ENCODE measurements around the gene CHPF2. TPM values are rescaled to one million over a fixed set of nuclear protein-coding genes. Genes with fewer than 3 reads are reported as not detected.

The CHPF2 gene
- total RNA-seq, 1 experiment from 2014 or later, result 19.5 TPM

- ATAC-seq, result no peak
- no peak for DNase-seq (ENCODE audit: low read depth, low spot score)
- intact Hi-C loops (cut with micrococcal nuclease), result no loop called here
- H3K9me2 ChIP-seq (ENCODE audit: insufficient read depth), result no peaks in the 10 kb centered on the region
- H3K9me3 ChIP-seq (ENCODE audit: control insufficient read depth in 1 of 2, insufficient read depth in 1 of 2, low read depth in 1 of 2, low read length in 2 of 2), result no peaks in the 10 kb centered on the region
- no peak overlapping the region for H2AFZ ChIP-seq (ENCODE audit: low read depth, low read length, poor library complexity, severe bottlenecking)
- no peaks in the 10 kb centered on the region for H3K4me1 ChIP-seq (ENCODE audit: control insufficient read depth in 1 of 2, insufficient read depth in 2 of 2, low read length in 2 of 2)
- TF ChIP-seq JUND (IDR thresholded peaks at IDR 0.05), result no peak
- no peak for TF ChIP-seq CBX3 (IDR thresholded peaks at IDR 0.05; ENCODE audit: low read depth)
- TF ChIP-seq POLR2A (IDR thresholded peaks at IDR 0.05; ENCODE audit: borderline replicate concordance, extremely low read depth, insufficient read depth, insufficient read length), result no peak
- TF ChIP-seq ELF1 (IDR thresholded peaks at IDR 0.05; ENCODE audit: borderline replicate concordance, low read depth), result no peak
- TF ChIP-seq EGR1 (IDR thresholded peaks at IDR 0.05; ENCODE audit: low read depth), result no peak
- no peak for TF ChIP-seq ZFX (IDR thresholded peaks at IDR 0.05)
- no peak for TF ChIP-seq ZNF274 (IDR thresholded peaks at IDR 0.05; ENCODE audit: low read depth, low read length)
- no peak for TF ChIP-seq CEBPB (IDR thresholded peaks at IDR 0.05; ENCODE audit: low read depth)
- H4K20me1 ChIP-seq (ENCODE audit: insufficient read depth), result no peaks in the 10 kb centered on the region
- H3K9ac ChIP-seq (ENCODE audit: low read length), result no peak overlapping the region
- H3K79me2 ChIP-seq (ENCODE audit: insufficient read depth, low read length), result no peaks in the 10 kb centered on the region
- H3K27ac ChIP-seq (ENCODE audit: low read depth, low read length), result no peak overlapping the region
- H3K36me3 ChIP-seq (ENCODE audit: control insufficient read depth in 1 of 2, insufficient read depth in 2 of 2, low read length in 2 of 2), result no peaks in the 10 kb centered on the region
- RAD21 ChIA-PET (ENCODE audit: low non-redundant PET in 1 of 2, low total read pairs in 2 of 2, uncharacterized antibody in 2 of 2, unreplicated experiment in 2 of 2), result no interaction called here
- POLR2A ChIA-PET, result interaction anchor here (0.7 kb wide), 1 partner anchor 13 kb away, joined by 3 read pairs; no protein-coding TSS in a partner anchor
- CTCF ChIA-PET, result no interaction called here
- no peak overlapping the region for H3K4me3 ChIP-seq (replicated peaks in 1 of 2; ENCODE audit: low read depth in 1 of 2, low read length in 2 of 2)
- no peaks in the 10 kb centered on the region for H3K27me3 ChIP-seq (ENCODE audit: insufficient read depth, low read length)
- no peak overlapping the region for H3K4me2 ChIP-seq (ENCODE audit: low read length)
- no TSS peak for BruUV-seq (replicated peaks)
Measured at GRCh38 chr7:151187409-151188251, 44.7 kb upstream of the CHPF2 start.

DNA sequence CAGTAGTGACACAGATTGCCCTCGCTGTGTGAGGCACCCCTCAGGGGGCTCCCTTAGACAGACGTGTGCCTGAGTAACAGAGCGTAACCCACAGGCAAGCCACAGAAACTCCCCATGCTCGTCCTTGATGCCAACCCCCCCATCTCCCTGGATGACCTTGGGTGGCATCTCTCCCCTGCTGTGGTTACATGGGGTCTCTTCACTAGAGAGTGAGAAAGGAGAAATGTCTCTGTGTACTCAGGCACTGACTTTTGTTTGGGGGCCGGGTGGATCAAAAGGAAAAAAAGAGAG is 44.1 kb upstream of the CHPF2 start:
- no peaks in the 10 kb centered on the region for H3K9me3 ChIP-seq (ENCODE audit: control insufficient read depth in 1 of 2, insufficient read depth in 1 of 2, low read depth in 1 of 2, low read length in 2 of 2)
- no peak overlapping the region for H2AFZ ChIP-seq (ENCODE audit: low read depth, low read length, poor library complexity, severe bottlenecking)
- RAD21 ChIA-PET (ENCODE audit: low non-redundant PET in 1 of 2, low total read pairs in 2 of 2, uncharacterized antibody in 2 of 2, unreplicated experiment in 2 of 2), result no interaction called here
- DNase-seq (ENCODE audit: low read depth, low spot score) (no peak), ATAC-seq (no peak)
- no peak overlapping the region for H3K9ac ChIP-seq (ENCODE audit: low read length)
- BruUV-seq (replicated peaks), result no TSS peak
- no peaks in the 10 kb centered on the region for H4K20me1 ChIP-seq (ENCODE audit: insufficient read depth)
- no peaks in the 10 kb centered on the region for H3K9me2 ChIP-seq (ENCODE audit: insufficient read depth)
- H3K4me2 ChIP-seq (ENCODE audit: low read length), result no peak overlapping the region
- no peak overlapping the region for H3K27ac ChIP-seq (ENCODE audit: low read depth, low read length)
- POLR2A ChIA-PET, result interaction anchor here (0.7 kb wide), 1 partner anchor 12 kb away, joined by 3 read pairs; no protein-coding TSS in a partner anchor
- H3K27me3 ChIP-seq (ENCODE audit: insufficient read depth, low read length), result no peaks in the 10 kb centered on the region
- no peaks in the 10 kb centered on the region for H3K36me3 ChIP-seq (ENCODE audit: control insufficient read depth in 1 of 2, insufficient read depth in 2 of 2, low read length in 2 of 2)
- H3K79me2 ChIP-seq (ENCODE audit: insufficient read depth, low read length), result no peaks in the 10 kb centered on the region
- CTCF ChIA-PET, result no interaction called here
- H3K4me3 ChIP-seq (replicated peaks in 1 of 2; ENCODE audit: low read depth in 1 of 2, low read length in 2 of 2), result no peak overlapping the region
- H3K4me1 ChIP-seq (ENCODE audit: control insufficient read depth in 1 of 2, insufficient read depth in 2 of 2, low read length in 2 of 2), result no peaks in the 10 kb centered on the region
- intact Hi-C loops (cut with micrococcal nuclease), result no loop called here
- TF ChIP-seq CBX3 (IDR thresholded peaks at IDR 0.05; ENCODE audit: low read depth) (no peak), FOSL1 (IDR thresholded peaks at IDR 0.05; ENCODE audit: low read depth) (no peak), ZNF274 (IDR thresholded peaks at IDR 0.05; ENCODE audit: low read depth, low read length) (no peak), ZFX (IDR thresholded peaks at IDR 0.05) (no peak), SRF (IDR thresholded peaks at IDR 0.05; ENCODE audit: low read depth) (no peak), TCF7L2 (IDR thresholded peaks at IDR 0.05; ENCODE audit: borderline replicate concordance, extremely low read depth, insufficient read depth, insufficient read length) (no peak), POLR2A (IDR thresholded peaks at IDR 0.05; ENCODE audit: borderline replicate concordance, extremely low read depth, insufficient read depth, insufficient read length) (no peak), EZH2phosphoT487 (IDR thresholded peaks at IDR 0.05; ENCODE audit: borderline replicate concordance) (no peak), YY1 (IDR thresholded peaks at IDR 0.05; ENCODE audit: extremely low read depth, insufficient replicate concordance, low read depth, low read length) (no peak), EZH2 (IDR thresholded peaks at IDR 0.05) (no peak), POLR2AphosphoS5 (IDR thresholded peaks at IDR 0.05; ENCODE audit: low read depth, low read length) (no peak), RAD21 (IDR thresholded peaks at IDR 0.05; ENCODE audit: low read depth) (no peak)
- TF ChIP-seq, protein P1, sequence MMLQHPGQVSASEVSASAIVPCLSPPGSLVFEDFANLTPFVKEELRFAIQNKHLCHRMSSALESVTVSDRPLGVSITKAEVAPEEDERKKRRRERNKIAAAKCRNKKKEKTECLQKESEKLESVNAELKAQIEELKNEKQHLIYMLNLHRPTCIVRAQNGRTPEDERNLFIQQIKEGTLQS (IDR thresholded peaks at IDR 0.05), result no peak
- TF ChIP-seq, protein P2, sequence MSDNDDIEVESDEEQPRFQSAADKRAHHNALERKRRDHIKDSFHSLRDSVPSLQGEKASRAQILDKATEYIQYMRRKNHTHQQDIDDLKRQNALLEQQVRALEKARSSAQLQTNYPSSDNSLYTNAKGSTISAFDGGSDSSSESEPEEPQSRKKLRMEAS (IDR thresholded peaks at IDR 0.05), result no peak
- TF ChIP-seq, protein P3, sequence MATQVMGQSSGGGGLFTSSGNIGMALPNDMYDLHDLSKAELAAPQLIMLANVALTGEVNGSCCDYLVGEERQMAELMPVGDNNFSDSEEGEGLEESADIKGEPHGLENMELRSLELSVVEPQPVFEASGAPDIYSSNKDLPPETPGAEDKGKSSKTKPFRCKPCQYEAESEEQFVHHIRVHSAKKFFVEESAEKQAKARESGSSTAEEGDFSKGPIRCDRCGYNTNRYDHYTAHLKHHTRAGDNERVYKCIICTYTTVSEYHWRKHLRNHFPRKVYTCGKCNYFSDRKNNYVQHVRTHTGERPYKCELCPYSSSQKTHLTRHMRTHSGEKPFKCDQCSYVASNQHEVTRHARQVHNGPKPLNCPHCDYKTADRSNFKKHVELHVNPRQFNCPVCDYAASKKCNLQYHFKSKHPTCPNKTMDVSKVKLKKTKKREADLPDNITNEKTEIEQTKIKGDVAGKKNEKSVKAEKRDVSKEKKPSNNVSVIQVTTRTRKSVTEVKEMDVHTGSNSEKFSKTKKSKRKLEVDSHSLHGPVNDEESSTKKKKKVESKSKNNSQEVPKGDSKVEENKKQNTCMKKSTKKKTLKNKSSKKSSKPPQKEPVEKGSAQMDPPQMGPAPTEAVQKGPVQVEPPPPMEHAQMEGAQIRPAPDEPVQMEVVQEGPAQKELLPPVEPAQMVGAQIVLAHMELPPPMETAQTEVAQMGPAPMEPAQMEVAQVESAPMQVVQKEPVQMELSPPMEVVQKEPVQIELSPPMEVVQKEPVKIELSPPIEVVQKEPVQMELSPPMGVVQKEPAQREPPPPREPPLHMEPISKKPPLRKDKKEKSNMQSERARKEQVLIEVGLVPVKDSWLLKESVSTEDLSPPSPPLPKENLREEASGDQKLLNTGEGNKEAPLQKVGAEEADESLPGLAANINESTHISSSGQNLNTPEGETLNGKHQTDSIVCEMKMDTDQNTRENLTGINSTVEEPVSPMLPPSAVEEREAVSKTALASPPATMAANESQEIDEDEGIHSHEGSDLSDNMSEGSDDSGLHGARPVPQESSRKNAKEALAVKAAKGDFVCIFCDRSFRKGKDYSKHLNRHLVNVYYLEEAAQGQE (IDR thresholded peaks at IDR 0.05; ENCODE audit: low read depth), result no peak

Measured in HCT116 (cell line).